Right lobe of liver (tissue), 4 donors: ENCODE measurements around the gene HDAC1.

Source experiments
- POLR2A ChIP-seq: fragments of 450-650 bp; IDR thresholded peaks from one replicate; pipeline ENCODE4 v1.6.1; 2017; ENCODE audit warnings: antibody characterized with exemption, mild to moderate bottlenecking
- TF ChIP-seq, protein P1 (sequence below), 4 donors: fragments of 200-600 bp in 3 of 4; fragments of 450-650 bp in 1 of 4; IDR thresholded peaks; one replicate each; pipeline versions ENCODE4 v1.5.1 to v1.8.0; 2016 to 2022; ENCODE audit warnings: antibody characterized with exemption in 4 of 4, mild to moderate bottlenecking in 2 of 4
- donor health status: DM: no; HTN: no; CAD: no.
- donor health status: DM: no; HTN: no; CAD: no.
- donor health status: DM: no; HTN: yes; CAD: no.

DNA sequence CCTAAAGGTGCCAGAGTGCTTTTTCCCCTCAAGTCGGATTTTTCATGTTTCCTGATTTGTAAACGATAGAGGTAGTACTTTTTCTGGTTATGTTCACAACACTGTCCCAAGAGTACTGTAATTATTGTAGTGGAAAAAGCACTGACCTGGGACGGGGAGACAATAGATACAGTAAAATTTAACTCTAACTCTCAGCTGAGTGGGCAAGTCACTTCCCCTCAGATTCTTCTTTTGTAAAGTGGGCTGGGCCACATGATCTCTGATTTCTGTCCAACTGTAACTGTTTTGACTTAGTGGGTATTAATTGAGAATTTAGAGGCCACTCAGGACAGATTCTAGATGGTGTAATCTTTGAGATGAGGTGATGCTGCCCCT, 25.0 kb downstream of the HDAC1 start:
- TF ChIP-seq, protein P1, sequence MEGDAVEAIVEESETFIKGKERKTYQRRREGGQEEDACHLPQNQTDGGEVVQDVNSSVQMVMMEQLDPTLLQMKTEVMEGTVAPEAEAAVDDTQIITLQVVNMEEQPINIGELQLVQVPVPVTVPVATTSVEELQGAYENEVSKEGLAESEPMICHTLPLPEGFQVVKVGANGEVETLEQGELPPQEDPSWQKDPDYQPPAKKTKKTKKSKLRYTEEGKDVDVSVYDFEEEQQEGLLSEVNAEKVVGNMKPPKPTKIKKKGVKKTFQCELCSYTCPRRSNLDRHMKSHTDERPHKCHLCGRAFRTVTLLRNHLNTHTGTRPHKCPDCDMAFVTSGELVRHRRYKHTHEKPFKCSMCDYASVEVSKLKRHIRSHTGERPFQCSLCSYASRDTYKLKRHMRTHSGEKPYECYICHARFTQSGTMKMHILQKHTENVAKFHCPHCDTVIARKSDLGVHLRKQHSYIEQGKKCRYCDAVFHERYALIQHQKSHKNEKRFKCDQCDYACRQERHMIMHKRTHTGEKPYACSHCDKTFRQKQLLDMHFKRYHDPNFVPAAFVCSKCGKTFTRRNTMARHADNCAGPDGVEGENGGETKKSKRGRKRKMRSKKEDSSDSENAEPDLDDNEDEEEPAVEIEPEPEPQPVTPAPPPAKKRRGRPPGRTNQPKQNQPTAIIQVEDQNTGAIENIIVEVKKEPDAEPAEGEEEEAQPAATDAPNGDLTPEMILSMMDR (IDR thresholded peaks at IDR 0.05) = no peak
- TF ChIP-seq POLR2A = no peak
